HepG2 (cell line): ENCODE measurements around the gene USP12. TPM values are rescaled to one million over a fixed set of nuclear protein-coding genes. Genes with fewer than 3 reads are reported as not detected.

ENCODE experiments used
- ATAC-seq: fragments of 200-7000 bp; cut with Tn5 transposase; 3 replicates; pipeline ENCODE4 v1.9.1; 2020; ENCODE audit warnings: mild to moderate bottlenecking, moderate library complexity
- BruUV-seq: library from RNA; stranded (reverse); fragments of 400-500 nt; replicated peaks from 2 replicates; lab custom pipeline; 2021; lab: Mats Ljungman, UMichigan
- CTCF ChIA-PET: fragments of 300-600 bp; formaldehyde crosslinking; extraction: SDS; loops from one replicate; lab custom pipeline; 2021; ENCODE audit warnings: low total read pairs, inconsistent platforms, low intra/inter-chr PET ratio; lab: Yijun Ruan, JAX
- POLR2A ChIA-PET: fragments of 350-600 bp; sonication (Branson Sonifier 250); formaldehyde crosslinking; loops from one replicate; lab custom pipeline; 2020; ENCODE audit warnings: antibody characterized with exemption, inconsistent platforms; lab: Yijun Ruan, JAX
- DNase-seq: peaks from one replicate; pipeline ENCODE4 v3.0.0-alpha.2; 2015; ENCODE audit warnings: low spot score
- FAIRE-seq: peaks from 3 replicates; lab custom pipeline; 2011; peaks lifted over from hg19 to GRCh38; lab: Jason Lieb, UNC
- H2AFZ ChIP-seq: one replicate; pipeline ENCODE4 v1.6.1; 2011; ENCODE audit warnings: low read length, inconsistent platforms
- H3K27ac ChIP-seq: fragments of 300-600 bp; 3 replicates; pipeline ENCODE4 v1.8.0; 2011; ENCODE audit warnings: mixed run types, mild to moderate bottlenecking, mixed read lengths, low read length, inconsistent platforms; ENCODE audit not compliant: insufficient read depth; ENCODE audit errors: extremely low read length
- H3K27me3 ChIP-seq, 2 experiments: fragments of 200-600 bp in 1 of 2; 2 replicates in 1 of 2; 3 replicates in 1 of 2; pipeline versions ENCODE4 v1.6.0 to v1.8.0; 2011; ENCODE audit warnings: low read length in 2 of 2, mild to moderate bottlenecking in 2 of 2, moderate library complexity in 2 of 2, inconsistent platforms in 1 of 2; ENCODE audit not compliant: insufficient read depth in 2 of 2, control insufficient read depth in 1 of 2
- H3K36me3 ChIP-seq, 2 experiments: fragments of 200-600 bp in 1 of 2; replicated peaks in 1 of 2; 2 replicates in 1 of 2; 3 replicates in 1 of 2; pipeline versions ENCODE4 v1.5.1 to v1.8.0; 2011; ENCODE audit warnings: low read length in 2 of 2, inconsistent platforms in 1 of 2; ENCODE audit not compliant: insufficient read depth in 2 of 2, control insufficient read depth in 1 of 2
- H3K4me1 ChIP-seq: 2 replicates; pipeline ENCODE4 v1.5.1; 2012; ENCODE audit warnings: low read length, inconsistent platforms; ENCODE audit not compliant: insufficient read depth
- H3K4me2 ChIP-seq: 2 replicates; pipeline ENCODE4 v1.6.0; 2011; ENCODE audit warnings: low read depth, low read length, inconsistent platforms
- H3K4me3 ChIP-seq, 3 experiments: fragments of 200-600 bp in 1 of 3; sonication (generic), shearing (Covaris generic) in 1 of 3; replicated peaks in 1 of 3; 2 replicates each; pipeline ENCODE4 v1.5.1; 2011 to 2016; ENCODE audit warnings: low read length in 3 of 3, inconsistent platforms in 2 of 3, low read depth in 2 of 3, mild to moderate bottlenecking in 2 of 3, control low read depth in 1 of 3, mixed read lengths in 1 of 3; ENCODE audit not compliant: insufficient read depth in 1 of 3
- H3K79me2 ChIP-seq: one replicate; pipeline ENCODE4 v1.6.1; 2011; ENCODE audit warnings: low read length, inconsistent platforms; ENCODE audit not compliant: insufficient read depth
- H3K9ac ChIP-seq: 2 replicates; pipeline ENCODE4 v1.6.0; 2011; ENCODE audit warnings: mild to moderate bottlenecking, low read depth, low read length, inconsistent platforms; ENCODE audit not compliant: insufficient read depth
- H3K9me3 ChIP-seq: 2 replicates; pipeline ENCODE4 v1.5.1; 2012; ENCODE audit warnings: mild to moderate bottlenecking, low read length
- H4K20me1 ChIP-seq: 2 replicates; pipeline ENCODE4 v1.6.0; 2011; ENCODE audit warnings: inconsistent platforms, mild to moderate bottlenecking, low read length, moderate library complexity; ENCODE audit not compliant: insufficient read depth
- MED13 ChIP-seq: sonication (generic); formaldehyde crosslinking; IDR thresholded peaks from 2 replicates; pipeline ENCODE4 v1.5.0; 2020; ENCODE audit warnings: missing genetic modification reagents
- ONECUT2 ChIP-seq: sonication (generic); formaldehyde crosslinking; IDR thresholded peaks from 2 replicates; pipeline ENCODE4 v1.4.0; 2020; ENCODE audit warnings: missing genetic modification reagents
- ZBTB21 ChIP-seq: sonication (generic); formaldehyde crosslinking; IDR thresholded peaks from 2 replicates; pipeline ENCODE4 v1.4.0; 2020; ENCODE audit warnings: missing genetic modification reagents
- ZNF207 ChIP-seq: fragments of 450-650 bp; IDR thresholded peaks from 2 replicates; pipeline ENCODE4 v1.6.1; 2016; ENCODE audit warnings: antibody characterized with exemption, borderline replicate concordance
- ZNF652 ChIP-seq: IDR thresholded peaks from 2 replicates; pipeline ENCODE4 v1.6.1; 2016; ENCODE audit warnings: low read depth, borderline replicate concordance
- ZNF768 ChIP-seq: sonication (generic); formaldehyde crosslinking; IDR thresholded peaks from 2 replicates; pipeline ENCODE4 v1.4.0; 2020; ENCODE audit warnings: missing genetic modification reagents
- WGBS: methylation state at CpG from one replicate; pipeline ENCODE4 v1.1.6; 2017; ENCODE audit warnings: low lambda C conversion rate; 5-methylcytosine and 5-hydroxymethylcytosine counted together
- in situ Hi-C: cut with HindIII; loops from 2 replicates; pipeline ENCODE4 v1.10.0; 2017; ENCODE audit warnings: low pct_unique_long_range_greater_than_20kb; ENCODE audit not compliant: extremely low pct_ligation_motif_present
- intact Hi-C: fragments of 100-400 bp; cut with micrococcal nuclease; formaldehyde crosslinking; loops from one replicate; pipeline ENCODE4 v1.10.0; 2022; ENCODE audit not compliant: unreplicated experiment
- polyA plus RNA-seq, 8 experiments: library from polyadenylated mRNA; depleted of rRNA in 3 of 8; stranded (reverse) in 7 of 8; unstranded in 1 of 8; fragments of >200 nt; fragmentation: Illumina TruSeq in 4 of 8; extraction: Trizol in 4 of 8; gene quantifications; 2 replicates each; pipeline versions ENCODE4 v1.2.1 to v1.2.3, GENCODE V29; 2011 to 2016; ENCODE audit warnings: low read depth in 4 of 8, missing spikeins in 1 of 8, mixed read lengths in 1 of 8; ENCODE audit not compliant: insufficient read depth in 1 of 8
- total RNA-seq, 5 experiments: library from RNA; depleted of rRNA; stranded (reverse); fragments of >200 nt; fragmentation: Illumina TruSeq; extraction: Trizol; gene quantifications; 2 replicates each; pipeline ENCODE4 v1.2.3, GENCODE V29; 2016; ENCODE audit warnings: low read depth in 1 of 5
- TF ChIP-seq, protein P1 (sequence below), 2 experiments: sonication (generic) in 1 of 2; formaldehyde crosslinking in 1 of 2; IDR thresholded peaks; 2 replicates each; pipeline versions ENCODE4 v1.4.0 to v1.6.1; 2018 to 2020; ENCODE audit warnings: missing genetic modification reagents in 2 of 2, borderline replicate concordance in 1 of 2, low read depth in 1 of 2, mild to moderate bottlenecking in 1 of 2, missing biosample characterization in 1 of 2
- TF ChIP-seq, protein P2 (sequence below): sonication (generic); formaldehyde crosslinking; conservative IDR thresholded peaks from 2 replicates; pipeline ENCODE4 v1.8.1; 2023; ENCODE audit warnings: missing genetic modification reagents
- TF ChIP-seq, protein P3 (sequence below): sonication (generic); formaldehyde crosslinking; IDR thresholded peaks from 2 replicates; pipeline ENCODE4 v1.8.0; 2022; ENCODE audit warnings: mild to moderate bottlenecking, missing genetic modification reagents, moderate library complexity

The USP12 gene
- total and polyA plus RNA-seq, 2 of the 13 experiments (the other 11 are each of a cell fraction or from before 2014, with no cell fraction given), result 9.8 to 19.5 TPM

DNA sequence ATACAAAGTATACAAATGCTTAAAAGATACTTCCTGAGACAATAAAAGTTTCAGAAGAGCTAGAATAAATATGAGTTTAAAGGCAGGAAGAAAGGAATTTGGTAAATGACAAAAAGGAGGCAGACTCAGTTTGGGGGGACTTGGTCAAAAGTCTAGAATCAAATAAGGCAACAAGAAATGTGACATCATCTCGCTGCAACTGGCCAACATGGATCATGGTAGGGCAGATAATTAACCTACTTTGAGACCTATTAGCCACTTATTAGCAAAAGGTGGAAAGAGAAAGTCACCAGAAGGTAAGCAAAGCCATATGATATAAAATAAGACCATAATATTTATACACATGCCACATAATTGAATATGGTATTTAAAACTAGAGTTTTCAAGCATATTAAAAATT, 5.3 kb downstream of the USP12 start:
- no peak overlapping the region for H3K27ac ChIP-seq
- no peak overlapping the region for H3K9ac ChIP-seq
- no peaks in the 10 kb centered on the region for H3K9me3 ChIP-seq
- CTCF ChIA-PET, result no interaction called here
- peaks cover 90% of the 10 kb centered on the region for H3K79me2 ChIP-seq
- ATAC-seq (no peak), FAIRE-seq (no peak), DNase-seq (no peak)
- intact Hi-C loops, result loop anchor here (5.0 kb wide), 1 partner anchor 34 kb away; no protein-coding TSS in a partner anchor
- H3K4me1 ChIP-seq, result peaks cover 25% of the 10 kb centered on the region
- no peaks in the 10 kb centered on the region; a peak in 1 of 5 replicates for H3K27me3 ChIP-seq
- H4K20me1 ChIP-seq, result peaks cover 5% of the 10 kb centered on the region
- 91% methylated on average over 1 of the region's 1 CpG for WGBS
- no peaks in the 10 kb centered on the region for H3K36me3 ChIP-seq
- H2AFZ ChIP-seq, result no peak overlapping the region
- no peak overlapping the region for H3K4me3 ChIP-seq
- POLR2A ChIA-PET, result no interaction called here
- TF ChIP-seq ZBTB21 (CRISPR knock-in tag) (no peak), ONECUT2 (CRISPR knock-in tag) (no peak), MED13 (CRISPR knock-in tag) (no peak), ZNF652 (CRISPR knock-in tag) (no peak), ZNF207 (no peak), ZNF768 (CRISPR knock-in tag) (no peak)
- TF ChIP-seq, protein P1, sequence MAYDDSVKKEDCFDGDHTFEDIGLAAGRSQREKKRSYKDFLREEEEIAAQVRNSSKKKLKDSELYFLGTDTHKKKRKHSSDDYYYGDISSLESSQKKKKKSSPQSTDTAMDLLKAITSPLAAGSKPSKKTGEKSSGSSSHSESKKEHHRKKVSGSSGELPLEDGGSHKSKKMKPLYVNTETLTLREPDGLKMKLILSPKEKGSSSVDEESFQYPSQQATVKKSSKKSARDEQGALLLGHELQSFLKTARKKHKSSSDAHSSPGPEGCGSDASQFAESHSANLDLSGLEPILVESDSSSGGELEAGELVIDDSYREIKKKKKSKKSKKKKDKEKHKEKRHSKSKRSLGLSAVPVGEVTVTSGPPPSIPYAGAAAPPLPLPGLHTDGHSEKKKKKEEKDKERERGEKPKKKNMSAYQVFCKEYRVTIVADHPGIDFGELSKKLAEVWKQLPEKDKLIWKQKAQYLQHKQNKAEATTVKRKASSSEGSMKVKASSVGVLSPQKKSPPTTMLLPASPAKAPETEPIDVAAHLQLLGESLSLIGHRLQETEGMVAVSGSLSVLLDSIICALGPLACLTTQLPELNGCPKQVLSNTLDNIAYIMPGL (CRISPR knock-in tag; IDR thresholded peaks at IDR 0.05; ENCODE audit: borderline replicate concordance in 1 of 2, low read depth in 1 of 2), result no peak
- TF ChIP-seq, protein P2, sequence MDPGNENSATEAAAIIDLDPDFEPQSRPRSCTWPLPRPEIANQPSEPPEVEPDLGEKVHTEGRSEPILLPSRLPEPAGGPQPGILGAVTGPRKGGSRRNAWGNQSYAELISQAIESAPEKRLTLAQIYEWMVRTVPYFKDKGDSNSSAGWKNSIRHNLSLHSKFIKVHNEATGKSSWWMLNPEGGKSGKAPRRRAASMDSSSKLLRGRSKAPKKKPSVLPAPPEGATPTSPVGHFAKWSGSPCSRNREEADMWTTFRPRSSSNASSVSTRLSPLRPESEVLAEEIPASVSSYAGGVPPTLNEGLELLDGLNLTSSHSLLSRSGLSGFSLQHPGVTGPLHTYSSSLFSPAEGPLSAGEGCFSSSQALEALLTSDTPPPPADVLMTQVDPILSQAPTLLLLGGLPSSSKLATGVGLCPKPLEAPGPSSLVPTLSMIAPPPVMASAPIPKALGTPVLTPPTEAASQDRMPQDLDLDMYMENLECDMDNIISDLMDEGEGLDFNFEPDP (CRISPR knock-in tag), result no peak
- TF ChIP-seq, protein P3, sequence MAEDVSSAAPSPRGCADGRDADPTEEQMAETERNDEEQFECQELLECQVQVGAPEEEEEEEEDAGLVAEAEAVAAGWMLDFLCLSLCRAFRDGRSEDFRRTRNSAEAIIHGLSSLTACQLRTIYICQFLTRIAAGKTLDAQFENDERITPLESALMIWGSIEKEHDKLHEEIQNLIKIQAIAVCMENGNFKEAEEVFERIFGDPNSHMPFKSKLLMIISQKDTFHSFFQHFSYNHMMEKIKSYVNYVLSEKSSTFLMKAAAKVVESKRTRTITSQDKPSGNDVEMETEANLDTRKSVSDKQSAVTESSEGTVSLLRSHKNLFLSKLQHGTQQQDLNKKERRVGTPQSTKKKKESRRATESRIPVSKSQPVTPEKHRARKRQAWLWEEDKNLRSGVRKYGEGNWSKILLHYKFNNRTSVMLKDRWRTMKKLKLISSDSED, result no peak
- no peak overlapping the region for H3K4me2 ChIP-seq
- BruUV-seq, result no TSS peak
- in situ Hi-C loops, result no loop called here
